ENCODE data around the gene ZNF195. TPM values are rescaled to one million over a fixed set of nuclear protein-coding genes. Genes with fewer than 3 reads are reported as not detected.

Gene ZNF195
- total and polyA plus RNA-seq, 2 donors (not counting 1 experiment from before 2014, with no cell fraction given) = 21.3 to 47.3 TPM

- TF ChIP-seq, protein P1, sequence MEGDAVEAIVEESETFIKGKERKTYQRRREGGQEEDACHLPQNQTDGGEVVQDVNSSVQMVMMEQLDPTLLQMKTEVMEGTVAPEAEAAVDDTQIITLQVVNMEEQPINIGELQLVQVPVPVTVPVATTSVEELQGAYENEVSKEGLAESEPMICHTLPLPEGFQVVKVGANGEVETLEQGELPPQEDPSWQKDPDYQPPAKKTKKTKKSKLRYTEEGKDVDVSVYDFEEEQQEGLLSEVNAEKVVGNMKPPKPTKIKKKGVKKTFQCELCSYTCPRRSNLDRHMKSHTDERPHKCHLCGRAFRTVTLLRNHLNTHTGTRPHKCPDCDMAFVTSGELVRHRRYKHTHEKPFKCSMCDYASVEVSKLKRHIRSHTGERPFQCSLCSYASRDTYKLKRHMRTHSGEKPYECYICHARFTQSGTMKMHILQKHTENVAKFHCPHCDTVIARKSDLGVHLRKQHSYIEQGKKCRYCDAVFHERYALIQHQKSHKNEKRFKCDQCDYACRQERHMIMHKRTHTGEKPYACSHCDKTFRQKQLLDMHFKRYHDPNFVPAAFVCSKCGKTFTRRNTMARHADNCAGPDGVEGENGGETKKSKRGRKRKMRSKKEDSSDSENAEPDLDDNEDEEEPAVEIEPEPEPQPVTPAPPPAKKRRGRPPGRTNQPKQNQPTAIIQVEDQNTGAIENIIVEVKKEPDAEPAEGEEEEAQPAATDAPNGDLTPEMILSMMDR (IDR thresholded peaks at IDR 0.05) = no peak
- TF ChIP-seq EZH2 (IDR thresholded peaks at IDR 0.05; ENCODE audit: borderline replicate concordance, insufficient read depth, low read depth, low read length, poor library complexity, severe bottlenecking) = no peak
- Histone ChIP-seq H3K4me3 (ENCODE audit: control extremely low read depth in 1 of 5, extremely low read depth in 1 of 5, insufficient read depth in 1 of 5, low read depth in 2 of 5, low read length in 4 of 5) (no peak overlapping the region), H3K4me2 (replicated peaks; ENCODE audit: low read depth, low read length, poor library complexity, severe bottlenecking) (no peak overlapping the region), H3K9ac (ENCODE audit: low read length) (no peak overlapping the region), H3K27ac (ENCODE audit: low read length in 2 of 2) (no peak overlapping the region), H3K36me3 (replicated peaks in 1 of 2; ENCODE audit: control extremely low read depth in 1 of 2, control insufficient read depth in 1 of 2, extremely low read depth in 1 of 2, insufficient read depth in 2 of 2, low read length in 1 of 2) (peaks cover 0 to 87% of the 10 kb centered on the region in 2 experiments), H2AFZ (ENCODE audit: insufficient read depth, low read depth, low read length, poor library complexity, severe bottlenecking) (no peak overlapping the region), H3K4me1 (ENCODE audit: control insufficient read depth in 2 of 2, insufficient read depth in 2 of 2, low read length in 2 of 2) (no peaks in the 10 kb centered on the region), H4K20me1 (ENCODE audit: control insufficient read depth, insufficient read depth, low read length, poor library complexity, severe bottlenecking) (peaks cover 7% of the 10 kb centered on the region), H3K27me3 (replicated peaks in 1 of 4; ENCODE audit: control extremely low read depth in 1 of 4, control insufficient read depth in 3 of 4, insufficient read depth in 4 of 4, low read length in 3 of 4) (no peaks in the 10 kb centered on the region), H3K79me2 (ENCODE audit: control insufficient read depth, insufficient read depth, low read length) (peaks cover 18% of the 10 kb centered on the region), H3K9me3 (ENCODE audit: control extremely low read depth in 1 of 3, control insufficient read depth in 2 of 3, insufficient read depth in 1 of 3, low read length in 2 of 3) (peaks cover 8 to 29% (median 20%) of the 10 kb centered on the region in 3 donors)
- intact Hi-C loops (cut with micrococcal nuclease) = no loop called here
- Mint-ChIP-seq H3K27ac (no peak overlapping the region), H3K4me1 (no peaks in the 10 kb centered on the region), H3K4me3 (no peak overlapping the region), H3K9me3 (ENCODE audit: insufficient read depth) (peaks cover 7% of the 10 kb centered on the region), H3K27me3 (no peaks in the 10 kb centered on the region)
- DNase-seq (no peak), ATAC-seq (ENCODE audit: low read depth) (no peak)
- no CpG with 5 or more reads among the region's 3 CpGs for WGBS (ENCODE audit: insufficient coverage)
- CTCF ChIA-PET = no interaction called here
- POLR2A ChIA-PET = no interaction called here
Measured at GRCh38 chr11:3368199-3368598, 10.7 kb downstream of the ZNF195 start.

DNA sequence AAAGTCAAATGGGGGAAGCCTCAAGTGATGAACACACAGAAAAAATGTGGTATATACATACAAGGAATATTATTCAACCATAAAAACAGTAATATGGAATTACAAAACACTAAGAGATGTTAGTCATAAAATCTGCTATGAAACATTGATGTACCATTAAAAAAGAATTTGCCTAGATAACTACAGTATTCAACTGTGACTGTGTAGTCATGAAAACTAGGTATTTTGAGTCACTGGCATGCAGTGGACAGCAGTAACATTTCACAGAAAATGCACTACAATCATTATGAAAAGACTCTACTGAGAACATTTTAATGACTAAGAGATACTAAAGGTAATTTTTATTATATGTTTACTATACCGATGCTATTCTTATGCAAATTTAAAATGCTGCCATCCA lies 11.7 kb downstream of the ZNF195 start:
- no peak overlapping the region for H3K4me2 ChIP-seq (replicated peaks; ENCODE audit: low read depth, low read length, poor library complexity, severe bottlenecking)
- no peak overlapping the region for H3K4me3 ChIP-seq (ENCODE audit: control extremely low read depth in 1 of 5, extremely low read depth in 1 of 5, insufficient read depth in 1 of 5, low read depth in 2 of 5, low read length in 4 of 5)
- WGBS (ENCODE audit: insufficient coverage) = no CpG with 5 or more reads among the region's 1 CpG
- Mint-ChIP-seq H3K27ac (no peak overlapping the region), H3K27me3 (no peaks in the 10 kb centered on the region), H3K9me3 (ENCODE audit: insufficient read depth) (peaks cover 15% of the 10 kb centered on the region), H3K4me1 (no peaks in the 10 kb centered on the region), H3K4me3 (no peak overlapping the region)
- peaks cover 0 to 90% of the 10 kb centered on the region in 2 experiments for H3K36me3 ChIP-seq (replicated peaks in 1 of 2; ENCODE audit: control extremely low read depth in 1 of 2, control insufficient read depth in 1 of 2, extremely low read depth in 1 of 2, insufficient read depth in 2 of 2, low read length in 1 of 2)
- DNase-seq = no peak
- intact Hi-C loops (cut with micrococcal nuclease) = no loop called here
- H3K27ac ChIP-seq (ENCODE audit: low read length in 2 of 2) = no peak overlapping the region
- TF ChIP-seq, protein P1 (IDR thresholded peaks at IDR 0.05) = no peak
- peaks cover 8 to 33% (median 20%) of the 10 kb centered on the region in 3 donors for H3K9me3 ChIP-seq (ENCODE audit: control extremely low read depth in 1 of 3, control insufficient read depth in 2 of 3, insufficient read depth in 1 of 3, low read length in 2 of 3)
- H4K20me1 ChIP-seq (ENCODE audit: control insufficient read depth, insufficient read depth, low read length, poor library complexity, severe bottlenecking) = peaks cover 7% of the 10 kb centered on the region
- peaks cover 12% of the 10 kb centered on the region for H3K79me2 ChIP-seq (ENCODE audit: control insufficient read depth, insufficient read depth, low read length)
- ATAC-seq (ENCODE audit: low read depth) = no peak
- no peak overlapping the region for H2AFZ ChIP-seq (ENCODE audit: insufficient read depth, low read depth, low read length, poor library complexity, severe bottlenecking)
- H3K27me3 ChIP-seq (replicated peaks in 1 of 4; ENCODE audit: control extremely low read depth in 1 of 4, control insufficient read depth in 3 of 4, insufficient read depth in 4 of 4, low read length in 3 of 4) = no peaks in the 10 kb centered on the region
- no peaks in the 10 kb centered on the region for H3K4me1 ChIP-seq (ENCODE audit: control insufficient read depth in 2 of 2, insufficient read depth in 2 of 2, low read length in 2 of 2)
- ChIA-PET CTCF (no interaction called here), POLR2A (no interaction called here)
- H3K9ac ChIP-seq (ENCODE audit: low read length) = no peak overlapping the region

Measured in B cell (primary cell).